ENCODE results near the gene ZSWIM6. TPM values are rescaled to one million over a fixed set of nuclear protein-coding genes. Genes with fewer than 3 reads are reported as not detected.
A peak's percentile ranks its signal among the peaks of the same experiment; 100 is the strongest.

ZSWIM6 gene
- polyA plus RNA-seq, 2 of the 4 experiments (the other 2 are of a cell fraction), result 8.9 to 18.0 TPM

- POLR2A ChIA-PET, result no interaction called here
- Histone ChIP-seq H3K27ac (no peak overlapping the region), H3K4me3 (no peak overlapping the region), H3K4me2 (no peak overlapping the region), H3K4me1 (peaks cover 60% of the 10 kb centered on the region), H3K9me3 (no peaks in the 10 kb centered on the region)
- DNase-seq (ENCODE audit: low read depth in 1 of 2, low spot score in 1 of 2), result no peak
- no peak for ATAC-seq
- no peak for FAIRE-seq
- no peak for TF ChIP-seq RAD21 (conservative IDR thresholded peaks at IDR 0.05 in 1 of 2, IDR thresholded peaks at IDR 0.05 in 1 of 2)
- TF ChIP-seq CTCF (IDR thresholded peaks at IDR 0.05), result no peak
- TF ChIP-seq KDM1A (IDR thresholded peaks at IDR 0.05; ENCODE audit: low read depth), result no peak
- no peak for TF ChIP-seq NFE2L2 (conservative IDR thresholded peaks at IDR 0.05; ENCODE audit: low read length)
- TF ChIP-seq POLR2AphosphoS2 (conservative IDR thresholded peaks at IDR 0.05; ENCODE audit: low read length), result no peak
- TF ChIP-seq MAFK (IDR thresholded peaks at IDR 0.05; ENCODE audit: partially characterized antibody), result no peak
- no peak for TF ChIP-seq HES2 (IDR thresholded peaks at IDR 0.05)
- no peak for TF ChIP-seq ZC3H11A (IDR thresholded peaks at IDR 0.05)
- no peak for TF ChIP-seq TP53 (CRISPR knock-in tag; IDR thresholded peaks at IDR 0.05)
- TF ChIP-seq E2F6 (IDR thresholded peaks at IDR 0.05; ENCODE audit: borderline replicate concordance, low read depth), result no peak
- TF ChIP-seq ELK1 (IDR thresholded peaks at IDR 0.05; ENCODE audit: low read depth, low read length), result no peak
- no peak for TF ChIP-seq GATA3 (IDR thresholded peaks at IDR 0.05; ENCODE audit: borderline replicate concordance)
- TF ChIP-seq HOXB13 (CRISPR knock-in tag; IDR thresholded peaks at IDR 0.05; ENCODE audit: low read depth), result no peak
- TF ChIP-seq NR3C1 (IDR thresholded peaks at IDR 0.05), result no peak
- no peak for TF ChIP-seq CHD2 (IDR thresholded peaks at IDR 0.05; ENCODE audit: low read length, partially characterized antibody)
- no peak for TF ChIP-seq HEYL (CRISPR knock-in tag; IDR thresholded peaks at IDR 0.05)
- no peak for TF ChIP-seq CEBPB (IDR thresholded peaks at IDR 0.05)
- no peak for TF ChIP-seq HMGXB4 (CRISPR knock-in tag; IDR thresholded peaks at IDR 0.05; ENCODE audit: borderline replicate concordance)
- no peak for TF ChIP-seq USF2 (IDR thresholded peaks at IDR 0.05)
- CTCF ChIA-PET, result no interaction called here
- 46% methylated on average over 2 of the region's 2 CpGs for WGBS (ENCODE audit: missing lambda C conversion rate)
These were observed 16.4 kb downstream of the ZSWIM6 start for GRCh38 chr5:61348447-61348846.

- H3K4me1 ChIP-seq, result peaks cover 51% of the 10 kb centered on the region; the same call in 2 of the 3 replicates
- POLR2A ChIA-PET, result no interaction called here
- DNase-seq (ENCODE audit: low read depth in 1 of 2, low spot score in 1 of 2) (no peak), FAIRE-seq (peak; percentile 56), ATAC-seq (no peak)
- H3K4me3 ChIP-seq, result no peak overlapping the region
- H3K4me2 ChIP-seq, result no peak overlapping the region
- H3K27ac ChIP-seq, result no peak overlapping the region
- no peak for TF ChIP-seq JUNB (IDR thresholded peaks at IDR 0.05)
- no peak for TF ChIP-seq HES2 (IDR thresholded peaks at IDR 0.05)
- CTCF ChIA-PET, result no interaction called here
- no peaks in the 10 kb centered on the region for H3K9me3 ChIP-seq
These were observed 17.9 kb downstream of the ZSWIM6 start for GRCh38 chr5:61349935-61350334.
